Mesenchymal stem cell (in vitro differentiated cells and primary cell): ENCODE data around the gene SULF2.

Source experiments
- DNase-seq: peaks from one replicate; pipeline ENCODE4 v3.0.0-alpha.2; 2013
- H2AFZ ChIP-seq: one replicate; pipeline ENCODE4 v1.6.1; 2013; ENCODE audit warnings: low read depth, mild to moderate bottlenecking, control low read depth, inconsistent platforms, low read length, moderate library complexity
- H2AK5ac ChIP-seq: 2 replicates; pipeline ENCODE4 v1.6.1; 2013; ENCODE audit warnings: low read length, moderate library complexity, mild to moderate bottlenecking, inconsistent platforms; ENCODE audit not compliant: severe bottlenecking
- H2BK120ac ChIP-seq: one replicate; pipeline ENCODE4 v1.6.1; 2013; ENCODE audit warnings: low read depth, mild to moderate bottlenecking, inconsistent platforms, low read length, moderate library complexity
- H2BK12ac ChIP-seq, 2 experiments: one replicate each; pipeline ENCODE4 v1.6.1; 2013; ENCODE audit warnings: inconsistent platforms in 2 of 2, low read length in 2 of 2, mild to moderate bottlenecking in 2 of 2, moderate library complexity in 2 of 2, control low read depth in 1 of 2
- H2BK15ac ChIP-seq: one replicate; pipeline ENCODE4 v1.6.1; 2013; ENCODE audit warnings: mild to moderate bottlenecking, low read depth, inconsistent platforms; ENCODE audit not compliant: poor library complexity, severe bottlenecking
- H2BK5ac ChIP-seq: 2 replicates; pipeline ENCODE4 v1.6.1; 2013; ENCODE audit warnings: low read depth, mild to moderate bottlenecking, low read length, control low read depth, inconsistent platforms; ENCODE audit not compliant: poor library complexity, severe bottlenecking
- H3K14ac ChIP-seq, 2 experiments: one replicate each; pipeline ENCODE4 v1.6.1; 2013; ENCODE audit warnings: inconsistent platforms in 2 of 2, low read length in 2 of 2, control low read depth in 1 of 2, mild to moderate bottlenecking in 1 of 2, moderate library complexity in 1 of 2
- H3K18ac ChIP-seq, 2 experiments: one replicate each; pipeline ENCODE4 v1.6.1; 2013; ENCODE audit warnings: inconsistent platforms in 2 of 2, low read length in 2 of 2, control low read depth in 1 of 2, low read depth in 1 of 2, mild to moderate bottlenecking in 1 of 2
- H3K23ac ChIP-seq, 2 experiments: one replicate each; pipeline ENCODE4 v1.6.1; 2013; ENCODE audit warnings: inconsistent platforms in 2 of 2, low read length in 2 of 2, mild to moderate bottlenecking in 2 of 2, moderate library complexity in 2 of 2, control low read depth in 1 of 2
- H3K27ac ChIP-seq: 2 replicates; pipeline ENCODE4 v1.5.1; 2013; ENCODE audit warnings: mild to moderate bottlenecking, moderate library complexity, low read length, control low read depth, inconsistent platforms; ENCODE audit not compliant: poor library complexity, severe bottlenecking
- H3K27me3 ChIP-seq, 2 experiments: 2 replicates each; pipeline versions ENCODE4 v1.6.1 to v1.7.0; 2013; ENCODE audit warnings: low read length in 2 of 2, mild to moderate bottlenecking in 2 of 2, moderate library complexity in 2 of 2, control low read depth in 1 of 2, inconsistent platforms in 1 of 2; ENCODE audit not compliant: control insufficient read depth in 1 of 2, insufficient read depth in 1 of 2
- H3K36me3 ChIP-seq, 2 experiments: 2 replicates each; pipeline versions ENCODE4 v1.6.1 to v1.7.0; 2013; ENCODE audit warnings: low read length in 2 of 2, control low read depth in 1 of 2, inconsistent platforms in 1 of 2, low read depth in 1 of 2, mild to moderate bottlenecking in 1 of 2; ENCODE audit not compliant: insufficient read depth in 2 of 2, control insufficient read depth in 1 of 2
- H3K4ac ChIP-seq, 2 experiments: one replicate each; pipeline ENCODE4 v1.6.1; 2013; ENCODE audit warnings: inconsistent platforms in 2 of 2, low read length in 2 of 2, mild to moderate bottlenecking in 2 of 2, moderate library complexity in 2 of 2, control low read depth in 1 of 2, low read depth in 1 of 2
- H3K4me1 ChIP-seq: 2 replicates; pipeline ENCODE4 v1.6.1; 2013; ENCODE audit warnings: low read depth, low read length, control low read depth; ENCODE audit not compliant: control insufficient read depth, insufficient read depth
- H3K4me2 ChIP-seq: 2 replicates; pipeline ENCODE4 v1.6.1; 2013; ENCODE audit warnings: low read length, mild to moderate bottlenecking, inconsistent platforms; ENCODE audit not compliant: poor library complexity, severe bottlenecking
- H3K4me3 ChIP-seq, 2 experiments: 2 replicates each; pipeline versions ENCODE4 v1.5.1 to v1.7.0; 2013; ENCODE audit warnings: low read length in 2 of 2, mild to moderate bottlenecking in 2 of 2, control low read depth in 1 of 2, low read depth in 1 of 2; ENCODE audit not compliant: insufficient read depth in 1 of 2
- H3K79me1 ChIP-seq: replicated peaks from 2 replicates; pipeline ENCODE4 v1.6.1; 2013; ENCODE audit warnings: mild to moderate bottlenecking, control low read depth, low read length, inconsistent platforms; ENCODE audit not compliant: poor library complexity, severe bottlenecking
- H3K9ac ChIP-seq: 2 replicates; pipeline ENCODE4 v1.7.0; 2013; ENCODE audit warnings: mild to moderate bottlenecking, low read length, moderate library complexity
- H3K9me3 ChIP-seq: 2 replicates; pipeline ENCODE4 v1.7.0; 2013; ENCODE audit warnings: mild to moderate bottlenecking, low read length; ENCODE audit not compliant: control insufficient read depth
- H4K8ac ChIP-seq: one replicate; pipeline ENCODE4 v1.6.1; 2013; ENCODE audit warnings: inconsistent platforms, mild to moderate bottlenecking, low read length, moderate library complexity
- H4K91ac ChIP-seq: one replicate; pipeline ENCODE4 v1.6.1; 2013; ENCODE audit warnings: mild to moderate bottlenecking, low read length, inconsistent platforms
- WGBS: methylation state at CpG from one replicate; pipeline ENCODE4 v1.1.7; 2013; ENCODE audit warnings: mixed read lengths; 5-methylcytosine and 5-hydroxymethylcytosine counted together

Gene SULF2

DNA sequence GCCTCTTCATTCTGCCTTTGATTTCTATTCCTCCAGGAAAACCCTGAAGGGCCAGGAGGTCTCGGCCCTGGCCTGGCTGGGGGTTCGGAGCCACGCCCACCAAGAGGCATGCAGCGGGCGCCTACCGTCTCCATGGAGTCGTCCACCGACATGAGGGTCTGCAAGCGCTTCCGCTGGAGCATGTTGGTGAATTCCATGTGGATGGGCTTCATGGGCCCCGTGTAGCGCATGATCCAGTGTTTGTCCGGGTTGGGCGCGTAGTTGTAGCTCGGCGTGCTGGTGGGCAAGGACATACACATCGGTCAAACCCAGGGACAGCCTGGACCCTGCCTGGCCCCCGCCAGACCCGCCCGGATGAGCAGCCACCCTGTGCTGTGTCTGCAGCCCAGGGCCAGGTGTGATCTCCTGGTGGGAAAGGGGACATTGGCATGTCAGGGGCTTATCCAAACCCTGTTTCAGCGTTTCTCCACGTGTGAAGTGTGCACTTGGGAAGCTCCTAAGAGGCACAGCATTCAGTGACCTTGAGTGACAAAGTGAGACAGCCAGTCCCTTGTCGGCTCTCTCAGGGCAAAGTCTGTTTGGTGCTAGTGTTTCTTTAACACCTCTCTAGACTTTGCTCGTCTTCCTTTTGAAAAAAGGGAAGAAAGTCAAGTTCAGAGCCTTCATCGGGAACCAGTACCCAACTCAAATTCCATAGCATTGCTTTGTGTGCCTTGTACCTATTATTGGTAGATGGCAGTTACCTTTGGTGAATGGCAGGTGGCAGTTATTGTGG lies 100.8 kb downstream of the SULF2 start:
- H3K14ac ChIP-seq: no peak overlapping the region
- no peak overlapping the region for H4K91ac ChIP-seq
- no peak overlapping the region for H2AFZ ChIP-seq
- H2BK15ac ChIP-seq: no peak overlapping the region
- H3K27me3 ChIP-seq: no peaks in the 10 kb centered on the region
- H3K9ac ChIP-seq: no peak overlapping the region
- H2BK120ac ChIP-seq: no peak overlapping the region
- no peak overlapping the region for H3K4me3 ChIP-seq
- H3K36me3 ChIP-seq: peaks cover 0 to 38% of the 10 kb centered on the region in 2 experiments
- no peak for DNase-seq
- no peaks in the 10 kb centered on the region for H3K79me1 ChIP-seq
- no peak overlapping the region for H3K23ac ChIP-seq
- H2AK5ac ChIP-seq: no peak overlapping the region
- H2BK5ac ChIP-seq: no peak overlapping the region
- H3K4me2 ChIP-seq: no peak overlapping the region
- no peak overlapping the region for H2BK12ac ChIP-seq
- peaks cover 18% of the 10 kb centered on the region for H3K4me1 ChIP-seq
- H3K4ac ChIP-seq: no peak overlapping the region
- H3K9me3 ChIP-seq: no peaks in the 10 kb centered on the region
- no peak overlapping the region for H3K27ac ChIP-seq
- H4K8ac ChIP-seq: no peak overlapping the region
- WGBS: 93% methylated on average over 26 of the region's 26 CpGs
- H3K18ac ChIP-seq: no peak overlapping the region

- no peaks in the 10 kb centered on the region for H3K9me3 ChIP-seq
- no peak overlapping the region for H4K8ac ChIP-seq
- H3K4me1 ChIP-seq: peaks cover 13% of the 10 kb centered on the region
- no peak overlapping the region for H3K18ac ChIP-seq
- H2BK12ac ChIP-seq: no peak overlapping the region
- no peak overlapping the region for H4K91ac ChIP-seq
- no peak overlapping the region for H3K9ac ChIP-seq
- H2BK5ac ChIP-seq: no peak overlapping the region
- H3K27me3 ChIP-seq: no peaks in the 10 kb centered on the region
- no peak overlapping the region for H2BK15ac ChIP-seq
- H3K4ac ChIP-seq: no peak overlapping the region
- WGBS: 95% methylated on average over 19 of the region's 19 CpGs
- H2AFZ ChIP-seq: no peak overlapping the region
- peaks cover 0 to 39% of the 10 kb centered on the region in 2 experiments for H3K36me3 ChIP-seq
- DNase-seq: no peak
- H3K79me1 ChIP-seq: no peaks in the 10 kb centered on the region
- no peak overlapping the region for H2BK120ac ChIP-seq
- no peak overlapping the region for H3K27ac ChIP-seq
- H3K4me3 ChIP-seq: no peak overlapping the region
- H3K23ac ChIP-seq: no peak overlapping the region
- no peak overlapping the region for H3K14ac ChIP-seq
- H2AK5ac ChIP-seq: no peak overlapping the region
- no peak overlapping the region for H3K4me2 ChIP-seq
Observed at GRCh38 chr20:47682916-47683315, 102.4 kb downstream of the SULF2 start.

DNA sequence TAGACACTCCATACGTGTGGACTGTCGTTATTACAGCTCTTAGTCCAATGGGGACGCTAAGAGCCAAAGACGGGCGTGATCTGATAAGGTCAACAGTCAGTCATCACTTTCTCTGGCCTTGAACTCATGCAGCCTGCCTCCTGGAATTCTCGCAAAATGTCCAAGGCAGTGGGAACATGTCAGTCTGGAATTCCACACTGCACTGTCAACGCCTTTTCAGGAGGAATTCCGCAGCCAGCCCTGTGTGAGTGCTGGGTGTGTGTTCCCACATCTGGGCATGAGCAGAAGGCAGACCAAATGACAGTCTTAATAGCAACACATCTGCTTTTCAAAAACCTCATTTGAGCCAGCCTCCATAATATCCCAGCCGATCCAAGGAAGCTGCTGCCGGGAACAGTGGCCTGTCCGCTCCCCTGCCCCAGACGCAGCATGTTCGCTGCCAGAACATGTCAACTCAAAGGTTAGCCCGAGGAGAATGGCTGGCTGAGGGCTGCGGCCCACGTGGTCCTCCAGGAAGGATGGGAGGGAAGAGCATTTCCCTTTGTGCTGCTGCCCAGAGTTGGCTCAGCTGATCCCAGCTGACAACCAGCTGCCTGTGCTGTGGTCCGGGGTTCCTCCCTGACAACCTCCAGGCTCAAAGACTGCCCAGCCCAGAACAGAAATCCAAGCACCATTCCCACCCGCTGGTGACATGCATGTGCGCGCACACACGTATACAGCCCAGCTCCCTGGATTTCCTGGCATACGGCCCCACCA lies 103.1 kb downstream of the SULF2 start:
- H3K36me3 ChIP-seq: peaks cover 0 to 37% of the 10 kb centered on the region in 2 experiments
- 93% methylated on average over 22 of the region's 22 CpGs for WGBS
- H3K4me3 ChIP-seq: no peak overlapping the region

DNA sequence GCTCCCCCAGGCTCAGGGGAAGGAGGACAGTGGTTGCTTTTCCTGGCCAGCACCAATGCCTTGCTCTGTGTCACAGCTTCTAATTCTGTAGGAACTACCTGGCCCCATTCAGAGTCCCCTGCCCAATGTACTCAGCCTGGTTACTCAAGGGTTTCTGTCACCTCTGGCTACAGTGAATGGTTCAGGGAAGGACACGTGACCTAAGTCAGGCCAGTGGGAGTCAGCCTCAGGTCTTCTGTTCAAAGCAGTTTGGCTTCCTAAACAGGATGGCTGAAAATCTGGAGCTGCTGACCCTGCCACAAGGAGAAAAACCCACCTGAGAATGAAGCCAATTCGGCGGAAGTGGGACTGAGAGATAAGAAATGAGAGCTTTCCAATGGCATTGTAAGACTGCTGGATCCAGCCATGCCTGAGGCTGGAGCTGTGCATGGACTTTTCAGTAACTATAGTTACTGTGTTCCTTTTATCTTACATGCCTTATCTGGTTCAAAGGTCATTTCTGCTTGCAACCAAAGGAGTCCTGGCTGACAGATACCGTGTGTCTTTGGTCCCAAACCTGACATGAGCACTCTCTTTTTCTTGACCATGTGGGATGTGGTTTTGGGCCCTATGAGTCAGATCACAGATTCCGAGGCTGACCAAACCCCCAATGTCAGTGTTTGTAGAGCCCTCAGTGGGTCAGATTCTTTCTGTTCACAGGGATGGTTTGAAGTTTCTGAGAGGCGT lies 104.3 kb downstream of the SULF2 start:
- no peak overlapping the region for H3K27ac ChIP-seq
- H3K79me1 ChIP-seq: no peaks in the 10 kb centered on the region
- H2AK5ac ChIP-seq: no peak overlapping the region
- no peak overlapping the region for H2AFZ ChIP-seq
- H2BK120ac ChIP-seq: no peak overlapping the region
- DNase-seq: no peak
- peaks cover 0 to 45% of the 10 kb centered on the region in 2 experiments for H3K36me3 ChIP-seq
- H4K91ac ChIP-seq: no peak overlapping the region
- H3K18ac ChIP-seq: no peak overlapping the region
- H3K4me1 ChIP-seq: peaks cover 2% of the 10 kb centered on the region
- no peaks in the 10 kb centered on the region for H3K27me3 ChIP-seq
- no peaks in the 10 kb centered on the region for H3K9me3 ChIP-seq
- no peak overlapping the region for H2BK5ac ChIP-seq
- no peak overlapping the region for H3K14ac ChIP-seq
- H3K23ac ChIP-seq: no peak overlapping the region
- no peak overlapping the region for H3K4me3 ChIP-seq
- WGBS: 75% methylated on average over 6 of the region's 6 CpGs
- no peak overlapping the region for H4K8ac ChIP-seq
- H3K4me2 ChIP-seq: no peak overlapping the region
- no peak overlapping the region for H3K9ac ChIP-seq
- H3K4ac ChIP-seq: no peak overlapping the region
- H2BK12ac ChIP-seq: no peak overlapping the region
- no peak overlapping the region for H2BK15ac ChIP-seq

More for the DNA sequence above, 103.1 kb downstream of the SULF2 start:
- H3K4ac ChIP-seq: no peak overlapping the region
- no peak overlapping the region for H3K18ac ChIP-seq
- no peak for DNase-seq
- no peak overlapping the region for H3K4me2 ChIP-seq
- no peak overlapping the region for H3K27ac ChIP-seq
- H4K8ac ChIP-seq: no peak overlapping the region
- H2BK5ac ChIP-seq: no peak overlapping the region
- no peak overlapping the region for H2AK5ac ChIP-seq
- H2BK12ac ChIP-seq: no peak overlapping the region
- H2AFZ ChIP-seq: no peak overlapping the region
- H2BK15ac ChIP-seq: no peak overlapping the region
- no peaks in the 10 kb centered on the region for H3K79me1 ChIP-seq
- H3K14ac ChIP-seq: no peak overlapping the region
- H3K27me3 ChIP-seq: no peaks in the 10 kb centered on the region
- no peak overlapping the region for H3K23ac ChIP-seq
- no peak overlapping the region for H3K9ac ChIP-seq
- H3K4me1 ChIP-seq: peaks cover 10% of the 10 kb centered on the region
- H3K9me3 ChIP-seq: no peaks in the 10 kb centered on the region
- no peak overlapping the region for H4K91ac ChIP-seq
- no peak overlapping the region for H2BK120ac ChIP-seq
